Chondrocyte (in vitro differentiated cells): ENCODE results near the gene DIS3L2. TPM values are rescaled to one million over a fixed set of nuclear protein-coding genes. Genes with fewer than 3 reads are reported as not detected.

Experiments
- DNase-seq: peaks from one replicate; pipeline ENCODE4 v3.0.0; 2021; ENCODE audit warnings: mixed read lengths, low spot score
- H3K27ac Mint-ChIP-seq: one replicate; pipeline ENCODE4 v1.8.0; 2021; ENCODE audit warnings: mild to moderate bottlenecking, moderate library complexity, mixed read lengths; ENCODE audit not compliant: unreplicated experiment
- H3K27me3 Mint-ChIP-seq: 2 replicates; pipeline ENCODE4 v1.8.0; 2021; ENCODE audit warnings: low read depth, mixed read lengths
- H3K36me3 Mint-ChIP-seq: 2 replicates; pipeline ENCODE4 v1.8.0; 2021; ENCODE audit warnings: low read depth, mixed read lengths
- H3K4me1 Mint-ChIP-seq: 2 replicates; pipeline ENCODE4 v1.8.0; 2021; ENCODE audit warnings: low read depth, mild to moderate bottlenecking, mixed read lengths
- H3K4me3 Mint-ChIP-seq: one replicate; pipeline ENCODE4 v1.8.0; 2021; ENCODE audit warnings: mild to moderate bottlenecking, moderate library complexity, mixed read lengths; ENCODE audit not compliant: unreplicated experiment
- H3K9me3 Mint-ChIP-seq: 2 replicates; pipeline ENCODE4 v1.8.0; 2021; ENCODE audit warnings: low read depth, mixed read lengths
- total RNA-seq: library from RNA; stranded (reverse); gene quantifications from 3 replicates; pipeline ENCODE4 v1.2.1, GENCODE V29; 2021
- TF ChIP-seq, protein P1 (sequence below): fragments of 200-600 bp; sonication (generic); IDR thresholded peaks from 2 replicates; pipeline ENCODE4 v1.5.0; 2021; ENCODE audit warnings: antibody characterized with exemption, mild to moderate bottlenecking, moderate library complexity

DIS3L2 gene
- total RNA-seq, 1 donor from 2014 or later: 17.5 TPM

DNA sequence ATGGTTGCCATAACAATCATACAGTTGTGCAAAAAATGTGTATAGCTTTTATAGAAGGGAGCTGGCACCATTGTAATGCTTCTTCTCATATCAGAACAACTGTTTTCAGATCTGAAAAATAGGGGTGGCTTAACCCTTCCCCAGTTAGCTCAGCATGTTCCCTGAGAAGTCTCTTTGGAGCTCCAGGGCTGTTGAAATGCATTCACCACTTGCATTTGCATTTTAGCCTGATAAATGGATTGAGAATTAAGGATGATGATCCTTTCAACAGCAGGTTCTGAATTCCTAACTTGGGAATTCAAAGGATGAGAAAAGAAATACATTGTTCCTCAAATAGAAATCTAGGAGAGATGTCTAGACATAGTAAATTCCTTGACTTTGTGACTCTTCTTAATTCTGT is 235.3 kb downstream of the DIS3L2 start:
- no peak overlapping the region for H3K27ac Mint-ChIP-seq
- H3K4me3 Mint-ChIP-seq: no peak overlapping the region
- peaks cover 9% of the 10 kb centered on the region for H3K9me3 Mint-ChIP-seq
- DNase-seq: no peak
- TF ChIP-seq, protein P1, sequence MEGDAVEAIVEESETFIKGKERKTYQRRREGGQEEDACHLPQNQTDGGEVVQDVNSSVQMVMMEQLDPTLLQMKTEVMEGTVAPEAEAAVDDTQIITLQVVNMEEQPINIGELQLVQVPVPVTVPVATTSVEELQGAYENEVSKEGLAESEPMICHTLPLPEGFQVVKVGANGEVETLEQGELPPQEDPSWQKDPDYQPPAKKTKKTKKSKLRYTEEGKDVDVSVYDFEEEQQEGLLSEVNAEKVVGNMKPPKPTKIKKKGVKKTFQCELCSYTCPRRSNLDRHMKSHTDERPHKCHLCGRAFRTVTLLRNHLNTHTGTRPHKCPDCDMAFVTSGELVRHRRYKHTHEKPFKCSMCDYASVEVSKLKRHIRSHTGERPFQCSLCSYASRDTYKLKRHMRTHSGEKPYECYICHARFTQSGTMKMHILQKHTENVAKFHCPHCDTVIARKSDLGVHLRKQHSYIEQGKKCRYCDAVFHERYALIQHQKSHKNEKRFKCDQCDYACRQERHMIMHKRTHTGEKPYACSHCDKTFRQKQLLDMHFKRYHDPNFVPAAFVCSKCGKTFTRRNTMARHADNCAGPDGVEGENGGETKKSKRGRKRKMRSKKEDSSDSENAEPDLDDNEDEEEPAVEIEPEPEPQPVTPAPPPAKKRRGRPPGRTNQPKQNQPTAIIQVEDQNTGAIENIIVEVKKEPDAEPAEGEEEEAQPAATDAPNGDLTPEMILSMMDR: no peak
- H3K36me3 Mint-ChIP-seq: peaks cover 13% of the 10 kb centered on the region
- H3K27me3 Mint-ChIP-seq: no peaks in the 10 kb centered on the region
- peaks cover 5% of the 10 kb centered on the region for H3K4me1 Mint-ChIP-seq

DNA sequence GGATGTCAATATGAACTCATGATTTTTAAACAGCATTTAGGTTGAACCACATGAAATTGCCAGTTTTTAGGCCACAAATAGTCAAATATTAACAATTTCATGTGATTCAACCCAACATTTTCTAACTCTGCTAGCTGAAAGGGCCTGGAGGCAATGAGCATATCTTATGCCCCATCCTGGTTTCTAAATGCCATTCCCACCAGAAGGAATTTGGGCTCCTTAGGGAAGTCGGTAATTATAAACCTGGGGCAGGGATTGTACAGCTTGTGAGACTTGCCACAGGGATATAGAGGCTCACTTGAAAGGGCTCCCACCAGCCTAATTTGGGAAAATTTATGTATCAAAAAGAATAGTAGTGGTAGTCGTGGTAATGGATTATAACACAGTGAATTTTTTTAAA is 238.7 kb downstream of the DIS3L2 start:
- no peak overlapping the region for H3K27ac Mint-ChIP-seq
- peaks cover 5% of the 10 kb centered on the region for H3K4me1 Mint-ChIP-seq
- no peak for DNase-seq
- H3K4me3 Mint-ChIP-seq: no peak overlapping the region
- peaks cover 8% of the 10 kb centered on the region for H3K36me3 Mint-ChIP-seq
- H3K27me3 Mint-ChIP-seq: no peaks in the 10 kb centered on the region
- peaks cover under 1% of the 10 kb centered on the region for H3K9me3 Mint-ChIP-seq
- TF ChIP-seq, protein P1: no peak

DNA sequence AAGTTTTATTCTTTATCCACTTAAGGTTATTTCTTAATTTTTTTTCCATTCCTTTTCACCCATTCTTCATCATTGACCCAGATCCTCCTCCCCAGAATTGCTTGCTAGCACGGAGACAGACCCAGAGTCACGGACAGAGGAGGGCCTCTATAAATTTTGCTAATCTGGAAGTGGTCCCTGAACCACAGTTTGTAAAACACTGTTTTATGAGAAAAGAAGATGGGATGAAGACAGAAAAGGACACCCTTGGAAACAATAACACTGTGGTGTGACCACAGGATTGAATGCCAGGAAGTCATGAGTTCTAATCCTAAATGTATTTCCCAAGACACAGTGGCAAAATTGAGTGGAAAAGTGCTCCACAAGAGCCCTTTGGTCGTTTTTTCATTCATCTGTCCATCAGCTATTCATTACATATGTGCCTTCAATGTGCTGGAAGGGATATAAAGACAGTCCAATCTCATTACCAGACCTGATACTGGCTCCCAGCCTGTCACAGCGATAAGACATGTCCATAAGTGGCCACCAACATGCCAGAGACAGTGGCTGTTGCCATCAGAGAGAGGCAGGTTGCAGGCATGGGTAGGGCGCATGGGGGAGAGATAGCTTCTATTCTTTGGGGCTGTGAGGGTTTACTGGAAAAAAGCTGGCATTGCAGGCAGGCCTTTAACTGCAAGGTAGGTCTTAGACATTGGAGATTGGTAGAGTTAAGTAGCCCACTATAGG is 241.8 kb downstream of the DIS3L2 start:
- no peak overlapping the region for H3K27ac Mint-ChIP-seq

DNA sequence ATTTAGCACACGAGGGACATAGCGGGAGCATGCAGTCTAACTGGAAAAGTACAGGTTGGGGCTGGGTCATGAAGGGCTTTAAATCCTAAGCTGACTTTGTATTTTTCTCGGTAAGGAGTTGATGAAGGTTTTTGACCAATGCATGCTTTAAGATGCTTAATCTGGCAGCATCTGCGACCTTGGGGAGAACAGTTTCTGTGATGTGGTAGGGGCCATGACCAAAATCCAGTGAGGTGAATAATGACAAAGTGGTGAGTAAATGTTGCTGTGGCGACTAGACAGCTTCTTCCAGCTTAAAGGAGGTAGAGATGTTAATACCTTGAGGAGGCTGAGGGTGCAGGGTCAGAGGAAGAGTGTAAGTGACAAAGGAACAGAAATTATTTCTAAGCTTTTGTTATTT is 242.4 kb downstream of the DIS3L2 start:
- DNase-seq: no peak
- peaks cover 4% of the 10 kb centered on the region for H3K36me3 Mint-ChIP-seq
- H3K4me1 Mint-ChIP-seq: peaks cover 5% of the 10 kb centered on the region
- H3K4me3 Mint-ChIP-seq: no peak overlapping the region
- H3K27me3 Mint-ChIP-seq: no peaks in the 10 kb centered on the region
- no peak overlapping the region for H3K27ac Mint-ChIP-seq
- H3K9me3 Mint-ChIP-seq: no peaks in the 10 kb centered on the region
- TF ChIP-seq, protein P1: no peak

More for the DNA sequence above, 241.8 kb downstream of the DIS3L2 start:
- Mint-ChIP-seq H3K36me3 (peaks cover 4% of the 10 kb centered on the region), H3K4me3 (no peak overlapping the region), H3K27me3 (no peaks in the 10 kb centered on the region), H3K4me1 (peaks cover 5% of the 10 kb centered on the region), H3K9me3 (no peaks in the 10 kb centered on the region)
- TF ChIP-seq, protein P1: no peak
- DNase-seq: no peak

DNA sequence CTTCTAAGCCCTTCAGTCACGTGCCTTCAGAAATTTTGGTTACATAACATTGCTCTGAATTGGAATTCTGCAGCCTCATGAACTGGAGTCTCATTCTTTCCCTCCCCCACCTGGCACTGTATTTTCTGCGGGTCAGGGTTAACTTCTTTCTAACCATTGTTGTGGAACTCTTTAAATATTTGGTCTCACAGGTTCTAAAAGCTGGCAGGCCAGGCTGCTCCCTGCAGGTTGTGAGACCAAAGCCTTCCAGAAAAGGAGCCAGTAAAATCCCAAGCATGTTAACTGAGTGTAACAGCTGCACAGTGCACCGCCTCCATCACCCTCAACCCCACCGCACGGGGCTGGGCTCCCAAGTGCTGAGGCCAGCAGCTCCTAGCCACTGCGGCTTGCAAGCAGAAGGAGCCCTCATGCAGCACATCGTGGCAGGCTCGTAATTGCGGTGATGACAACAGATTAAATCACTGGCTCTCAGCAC is 243.0 kb downstream of the DIS3L2 start:
- H3K9me3 Mint-ChIP-seq: no peaks in the 10 kb centered on the region
- peaks cover 6% of the 10 kb centered on the region for H3K36me3 Mint-ChIP-seq
- no peak overlapping the region for H3K27ac Mint-ChIP-seq
- H3K4me3 Mint-ChIP-seq: no peak overlapping the region
- TF ChIP-seq, protein P1: no peak
- H3K4me1 Mint-ChIP-seq: peaks cover 5% of the 10 kb centered on the region
- no peaks in the 10 kb centered on the region for H3K27me3 Mint-ChIP-seq
- DNase-seq: no peak
